DND-41 (cell line): ENCODE data around the gene POLD1.
A peak's percentile ranks its signal among the peaks of the same experiment; 100 is the strongest.

ENCODE experiments used
- ATAC-seq: fragments of 200-7000 bp; cut with Tn5 transposase; 3 replicates; pipeline ENCODE4 v1.9.1; 2021; ENCODE audit warnings: low read depth; ENCODE audit not compliant: insufficient read depth
- DNase-seq: peaks from one replicate; pipeline ENCODE4 v3.0.0-alpha.2; 2020
- H2AFZ ChIP-seq: 2 replicates; pipeline ENCODE4 v1.6.0; 2012; ENCODE audit warnings: low read depth, low read length
- H3K27ac ChIP-seq: 2 replicates; pipeline ENCODE4 v1.5.1; 2012; ENCODE audit warnings: low read length, inconsistent platforms
- H3K27me3 ChIP-seq: fragments of 200-600 bp; sonication (generic); 2 replicates; pipeline ENCODE4 v1.6.0; 2012; ENCODE audit warnings: low read length, mild to moderate bottlenecking, inconsistent platforms; ENCODE audit not compliant: insufficient read depth, poor library complexity
- H3K36me3 ChIP-seq: 2 replicates; pipeline ENCODE4 v1.5.1; 2012; ENCODE audit warnings: low read length, inconsistent platforms; ENCODE audit not compliant: insufficient read depth
- H3K4me1 ChIP-seq: 2 replicates; pipeline ENCODE4 v1.5.1; 2012; ENCODE audit warnings: mild to moderate bottlenecking, low read length; ENCODE audit not compliant: insufficient read depth
- H3K4me2 ChIP-seq: 2 replicates; pipeline ENCODE4 v1.6.0; 2012; ENCODE audit warnings: mild to moderate bottlenecking, moderate library complexity, low read length, inconsistent platforms; ENCODE audit not compliant: insufficient read depth
- H3K4me3 ChIP-seq, 2 experiments: fragments of 200-600 bp in 1 of 2; shearing (Covaris generic) in 1 of 2; 2 replicates each; pipeline ENCODE4 v1.5.1; 2012 to 2016; ENCODE audit warnings: inconsistent platforms in 2 of 2, low read length in 2 of 2, mild to moderate bottlenecking in 2 of 2, low read depth in 1 of 2, moderate library complexity in 1 of 2
- H3K79me2 ChIP-seq: 2 replicates; pipeline ENCODE4 v1.6.0; 2012; ENCODE audit warnings: low read length, inconsistent platforms; ENCODE audit not compliant: insufficient read depth
- H3K9ac ChIP-seq: 2 replicates; pipeline ENCODE4 v1.6.0; 2012; ENCODE audit warnings: low read depth, mild to moderate bottlenecking, inconsistent platforms, low read length, moderate library complexity
- H3K9me3 ChIP-seq: 2 replicates; pipeline ENCODE4 v1.5.1; 2012; ENCODE audit warnings: low read length, moderate library complexity, mild to moderate bottlenecking, inconsistent platforms; ENCODE audit not compliant: insufficient read depth, severe bottlenecking
- H4K20me1 ChIP-seq: 2 replicates; pipeline ENCODE4 v1.6.0; 2012; ENCODE audit warnings: low read length; ENCODE audit not compliant: insufficient read depth
- CTCF ChIP-seq: IDR thresholded peaks from 2 replicates; pipeline ENCODE4 v1.5.1; 2012; ENCODE audit warnings: borderline replicate concordance, low read length, moderate library complexity, mild to moderate bottlenecking; ENCODE audit not compliant: poor library complexity, severe bottlenecking; ENCODE audit errors: extremely low read depth
- EZH2 ChIP-seq: IDR thresholded peaks from 3 replicates; pipeline ENCODE4 v1.6.1; 2012; ENCODE audit warnings: borderline replicate concordance, low read depth, mild to moderate bottlenecking, moderate library complexity, low read length, inconsistent platforms; ENCODE audit not compliant: severe bottlenecking

Gene POLD1

GRCh38 chr19:50416034-50416977 lies 32.2 kb downstream of the POLD1 start:
- Histone ChIP-seq H3K4me3 (no peak overlapping the region), H3K27me3 (no peaks in the 10 kb centered on the region), H2AFZ (no peak overlapping the region), H3K4me1 (peaks cover 9% of the 10 kb centered on the region), H3K9ac (no peak overlapping the region), H3K79me2 (no peaks in the 10 kb centered on the region), H3K36me3 (peaks cover 47% of the 10 kb centered on the region), H3K27ac (no peak overlapping the region), H4K20me1 (peaks cover 20% of the 10 kb centered on the region; the same call in 1 of the 2 replicates), H3K9me3 (no peaks in the 10 kb centered on the region), H3K4me2 (no peak overlapping the region)
- DNase-seq (no peak), ATAC-seq (0 out of 3 replicates have a peak, but pooled peaks have one; percentile 6)
- TF ChIP-seq EZH2 (no peak), CTCF (no peak)

DNA sequence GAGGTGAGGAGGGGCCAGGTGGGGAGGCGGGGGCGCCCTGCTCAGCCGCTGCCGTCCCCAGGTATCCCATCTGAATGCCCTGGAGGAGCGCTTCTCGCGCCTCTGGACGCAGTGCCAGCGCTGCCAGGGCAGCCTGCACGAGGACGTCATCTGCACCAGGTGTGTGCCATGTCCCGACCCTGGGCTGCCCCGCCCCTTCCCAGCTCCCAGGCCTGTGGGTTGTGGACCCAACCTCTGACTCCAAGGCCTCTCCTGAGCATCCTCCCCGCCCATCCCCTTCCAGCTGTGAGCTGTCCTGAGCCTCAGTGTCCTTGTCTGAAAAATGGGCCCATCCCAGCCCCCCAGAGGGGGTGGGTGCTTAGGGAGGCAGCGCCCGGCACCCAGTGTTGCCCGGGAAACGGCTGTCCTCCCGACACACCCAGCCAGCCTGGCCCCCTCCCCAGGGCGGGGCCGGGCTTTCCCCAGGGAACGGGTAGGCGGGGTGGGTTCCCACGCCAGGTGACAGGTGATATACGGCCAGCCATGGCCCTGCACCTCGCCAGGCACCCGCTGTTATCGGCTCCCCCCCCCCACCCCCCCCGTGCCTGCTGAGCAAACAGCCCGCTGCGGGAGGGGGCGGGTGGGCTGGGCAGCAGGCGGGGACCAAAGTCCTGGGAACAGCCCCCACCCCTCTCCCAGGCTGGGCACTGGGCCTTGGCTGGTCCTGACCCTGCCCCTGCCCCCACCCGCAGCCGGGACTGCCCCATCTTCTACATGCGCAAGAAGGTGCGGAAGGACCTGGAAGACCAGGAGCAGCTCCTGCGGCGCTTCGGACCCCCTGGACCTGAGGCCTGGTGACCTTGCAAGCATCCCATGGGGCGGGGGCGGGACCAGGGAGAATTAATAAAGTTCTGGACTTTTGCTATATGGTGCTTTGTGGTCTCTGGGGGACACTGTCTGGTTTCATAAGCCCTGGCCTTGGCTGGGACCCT lies 33.2 kb downstream of the POLD1 start:
- no peak for TF ChIP-seq EZH2
- TF ChIP-seq CTCF = no peak
- Histone ChIP-seq H3K9me3 (no peaks in the 10 kb centered on the region), H3K27ac (no peak overlapping the region), H3K9ac (no peak overlapping the region), H3K36me3 (peaks cover 42% of the 10 kb centered on the region), H3K79me2 (no peaks in the 10 kb centered on the region), H3K4me1 (peaks cover 9% of the 10 kb centered on the region), H2AFZ (no peak overlapping the region), H3K27me3 (no peaks in the 10 kb centered on the region), H3K4me2 (no peak overlapping the region), H3K4me3 (no peak overlapping the region), H4K20me1 (peaks cover 20% of the 10 kb centered on the region; the same call in 1 of the 2 replicates)
- ATAC-seq (no peak), DNase-seq (no peak)

DNA sequence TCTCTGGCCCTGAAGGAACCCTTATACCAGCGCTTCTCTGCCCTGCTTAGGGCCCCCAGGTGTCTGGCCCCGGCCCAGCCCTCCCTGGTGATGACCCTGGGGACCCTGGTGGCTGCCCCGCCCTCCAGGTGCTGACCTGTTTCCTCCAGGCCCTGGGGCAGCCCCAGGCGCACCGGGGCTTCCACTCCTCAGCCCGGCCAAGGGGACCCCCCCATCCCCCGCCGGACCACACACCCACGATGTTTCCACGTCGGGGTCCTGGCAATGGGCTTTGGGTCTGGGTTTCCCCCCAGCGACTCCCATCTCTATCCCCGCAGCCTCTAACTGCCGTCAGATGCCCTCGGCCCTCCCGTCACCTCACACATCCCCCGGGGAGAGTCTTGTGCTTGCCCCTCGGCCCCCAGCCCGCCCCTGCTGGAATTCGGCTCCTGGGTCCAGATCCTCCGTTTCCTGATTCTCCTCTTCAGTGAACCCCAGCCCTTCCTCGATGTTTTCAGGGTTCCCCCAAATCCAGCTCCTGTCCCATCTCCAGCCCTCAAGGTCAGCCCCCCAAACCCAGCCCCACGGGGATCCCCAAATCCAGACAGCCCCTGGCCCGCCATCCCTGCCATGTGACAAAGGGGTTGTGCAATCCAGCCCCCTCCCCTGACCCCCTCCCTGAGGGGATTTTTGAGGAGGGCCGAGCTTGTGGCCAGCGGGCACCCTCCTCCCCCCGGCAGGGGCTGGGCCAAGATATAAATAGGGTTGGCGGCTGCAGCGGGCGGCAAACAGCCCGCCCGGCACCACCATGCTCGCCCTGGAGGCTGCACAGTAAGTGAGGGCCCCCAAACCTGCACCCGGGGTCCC lies 34.3 kb downstream of the POLD1 start, which contains the start of gene SPIB:
Gene SPIB (plus strand): TSS at position 763 of the 846 bp plus-strand sequence. CDS start 25 bp downstream, at position 788.
- Histone ChIP-seq H2AFZ (no peak within 1 kb of the TSS), H3K4me1 (peaks cover 9% of the 10 kb centered on the region), H3K36me3 (peaks cover 32% of the 10 kb centered on the region), H3K9me3 (no peaks in the 10 kb centered on the region), H3K79me2 (no peaks in the 10 kb centered on the region), H3K27me3 (no peaks in the 10 kb centered on the region), H4K20me1 (peaks cover 19% of the 10 kb centered on the region; the same call in 1 of the 2 replicates), H3K27ac (peak within 1 kb of the TSS; percentile 44; the same call in 1 of the 2 replicates), H3K4me2 (no peak within 1 kb of the TSS), H3K4me3 (no peak within 1 kb of the TSS), H3K9ac (no peak within 1 kb of the TSS)
- 0 out of 3 replicates have a peak, but pooled peaks have one; percentile 9 for ATAC-seq
- DNase-seq = no peak
- TF ChIP-seq CTCF (no peak), EZH2 (no peak)
